Suprapubic skin (tissue), 4 donors: ENCODE data around the gene MICB. TPM values are rescaled to one million over a fixed set of nuclear protein-coding genes. Genes with fewer than 3 reads are reported as not detected.
A peak's percentile ranks its signal among the peaks of the same experiment; 100 is the strongest.
"Not testable (repeated sequence)": the region's sequence is repeated elsewhere in the genome, so short reads cannot be mapped to it uniquely, and the experiment has no call there.

Experiments used
- DNase-seq, 2 donors: peaks; one replicate each; pipeline ENCODE4 v3.0.0-alpha.2; 2019; ENCODE audit warnings: low spot score in 2 of 2
- H3K27ac ChIP-seq: fragments of 200-600 bp; sonication (generic); one replicate; pipeline ENCODE4 v1.5.1; 2019
- H3K27me3 ChIP-seq: fragments of 200-600 bp; sonication (generic); one replicate; pipeline ENCODE4 v1.5.1; 2019
- H3K36me3 ChIP-seq: fragments of 200-600 bp; sonication (generic); one replicate; pipeline ENCODE4 v1.5.1; 2019
- H3K4me1 ChIP-seq: fragments of 200-600 bp; sonication (generic); one replicate; pipeline ENCODE4 v1.5.1; 2019
- H3K4me3 ChIP-seq: fragments of 200-600 bp; sonication (generic); one replicate; pipeline ENCODE4 v1.5.1; 2019; ENCODE audit warnings: mild to moderate bottlenecking
- H3K9me3 ChIP-seq: fragments of 200-600 bp; sonication (generic); one replicate; pipeline ENCODE4 v1.5.1; 2019
- EP300 ChIP-seq: sonication (generic); formaldehyde crosslinking; IDR thresholded peaks from one replicate; pipeline ENCODE4 v1.6.1; 2017; ENCODE audit warnings: antibody characterized with exemption
- POLR2A ChIP-seq, 2 donors: fragments of 450-650 bp; IDR thresholded peaks; one replicate each; pipeline ENCODE4 v1.6.1; 2017; ENCODE audit warnings: antibody characterized with exemption in 2 of 2, mild to moderate bottlenecking in 2 of 2, moderate library complexity in 2 of 2
- POLR2AphosphoS5 ChIP-seq, 3 donors: sonication (generic); formaldehyde crosslinking; IDR thresholded peaks; one replicate each; pipeline ENCODE4 v1.6.1; 2017; ENCODE audit warnings: antibody characterized with exemption in 3 of 3
- WGBS: methylation state at CpG from one replicate; pipeline ENCODE4 v1.1.5; 2018; 5-methylcytosine and 5-hydroxymethylcytosine counted together
- total RNA-seq, 4 donors: library from RNA; depleted of rRNA; stranded (reverse); fragments of >200 nt; gene quantifications; one replicate each; pipeline ENCODE4 v1.1.0, GENCODE V29; 2016
- TF ChIP-seq, protein P1 (sequence below), 2 donors: fragments of 200-600 bp in 1 of 2; fragments of 450-650 bp in 1 of 2; sonication (generic) in 1 of 2; IDR thresholded peaks; one replicate each; pipeline ENCODE4 v1.5.1; 2016 to 2019; ENCODE audit warnings: antibody characterized with exemption in 2 of 2, mild to moderate bottlenecking in 1 of 2, moderate library complexity in 1 of 2

Gene MICB
- total RNA-seq, 4 donors from 2014 or later, result 0.26 to 2.4 (median 2.1) TPM

DNA sequence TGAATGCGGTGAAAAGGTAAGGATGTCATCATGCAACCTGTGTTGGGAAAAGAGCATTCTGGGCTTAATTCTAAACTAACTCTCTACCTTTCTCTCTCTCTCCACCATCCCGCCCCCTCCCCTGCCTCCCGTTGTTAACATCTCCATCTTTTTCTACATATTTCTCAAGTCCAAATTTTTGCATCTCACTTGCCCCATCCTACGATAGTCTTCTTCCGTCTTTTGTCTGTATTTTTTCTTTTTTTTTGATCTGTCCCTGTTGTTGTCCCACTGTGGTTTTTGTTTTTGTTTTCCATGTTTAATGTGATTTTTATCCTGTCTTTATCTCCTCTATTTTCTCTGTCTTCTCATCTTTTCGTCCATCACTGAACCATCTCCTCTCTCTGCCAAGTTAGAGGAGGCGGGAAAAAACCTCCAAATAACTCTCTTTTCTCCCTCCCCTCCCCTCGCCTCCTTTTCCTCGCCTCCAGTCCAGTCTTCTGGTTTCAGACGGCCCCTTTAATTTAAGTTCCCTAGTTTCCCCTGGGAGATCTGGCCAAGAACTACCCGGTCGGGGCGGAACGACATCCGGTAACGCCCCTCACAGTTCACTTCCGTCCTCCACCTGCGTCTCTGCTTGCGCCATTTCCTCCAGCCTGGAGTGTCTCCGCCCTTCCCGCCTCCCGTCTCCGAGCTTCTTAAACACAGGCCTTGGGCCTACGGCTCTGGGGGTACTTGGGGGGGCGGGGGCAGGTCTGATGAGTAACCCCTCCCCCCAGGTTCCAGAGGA is 49.2 kb downstream of the MICB start, which contains the start of gene NFKBIL1:
NFKBIL1 (plus strand) TSS at position 651 of the 769 bp plus-strand sequence; CDS start at position 738, 87 bp downstream.
- H3K4me3 ChIP-seq, result peak within 1 kb of the TSS; percentile 40
- H3K4me1 ChIP-seq, result peaks cover 33% of the 10 kb centered on the region
- TF ChIP-seq POLR2A (IDR thresholded peaks at IDR 0.05), result peak in 1 of 2 donors; percentile 54
- TF ChIP-seq, protein P1, sequence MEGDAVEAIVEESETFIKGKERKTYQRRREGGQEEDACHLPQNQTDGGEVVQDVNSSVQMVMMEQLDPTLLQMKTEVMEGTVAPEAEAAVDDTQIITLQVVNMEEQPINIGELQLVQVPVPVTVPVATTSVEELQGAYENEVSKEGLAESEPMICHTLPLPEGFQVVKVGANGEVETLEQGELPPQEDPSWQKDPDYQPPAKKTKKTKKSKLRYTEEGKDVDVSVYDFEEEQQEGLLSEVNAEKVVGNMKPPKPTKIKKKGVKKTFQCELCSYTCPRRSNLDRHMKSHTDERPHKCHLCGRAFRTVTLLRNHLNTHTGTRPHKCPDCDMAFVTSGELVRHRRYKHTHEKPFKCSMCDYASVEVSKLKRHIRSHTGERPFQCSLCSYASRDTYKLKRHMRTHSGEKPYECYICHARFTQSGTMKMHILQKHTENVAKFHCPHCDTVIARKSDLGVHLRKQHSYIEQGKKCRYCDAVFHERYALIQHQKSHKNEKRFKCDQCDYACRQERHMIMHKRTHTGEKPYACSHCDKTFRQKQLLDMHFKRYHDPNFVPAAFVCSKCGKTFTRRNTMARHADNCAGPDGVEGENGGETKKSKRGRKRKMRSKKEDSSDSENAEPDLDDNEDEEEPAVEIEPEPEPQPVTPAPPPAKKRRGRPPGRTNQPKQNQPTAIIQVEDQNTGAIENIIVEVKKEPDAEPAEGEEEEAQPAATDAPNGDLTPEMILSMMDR (IDR thresholded peaks at IDR 0.05), result no peak
- TF ChIP-seq POLR2AphosphoS5 (IDR thresholded peaks at IDR 0.05), result peak in 2 of 3 donors; percentile 51 to 78
- peak; percentile 98 for DNase-seq
- H3K27me3 ChIP-seq, result no peaks in the 10 kb centered on the region
- no peaks in the 10 kb centered on the region for H3K9me3 ChIP-seq
- peaks cover 31% of the 10 kb centered on the region for H3K36me3 ChIP-seq
- H3K27ac ChIP-seq, result peak within 1 kb of the TSS; percentile 57
- WGBS, result under 1% methylated on average over 25 of the region's 25 CpGs

DNA sequence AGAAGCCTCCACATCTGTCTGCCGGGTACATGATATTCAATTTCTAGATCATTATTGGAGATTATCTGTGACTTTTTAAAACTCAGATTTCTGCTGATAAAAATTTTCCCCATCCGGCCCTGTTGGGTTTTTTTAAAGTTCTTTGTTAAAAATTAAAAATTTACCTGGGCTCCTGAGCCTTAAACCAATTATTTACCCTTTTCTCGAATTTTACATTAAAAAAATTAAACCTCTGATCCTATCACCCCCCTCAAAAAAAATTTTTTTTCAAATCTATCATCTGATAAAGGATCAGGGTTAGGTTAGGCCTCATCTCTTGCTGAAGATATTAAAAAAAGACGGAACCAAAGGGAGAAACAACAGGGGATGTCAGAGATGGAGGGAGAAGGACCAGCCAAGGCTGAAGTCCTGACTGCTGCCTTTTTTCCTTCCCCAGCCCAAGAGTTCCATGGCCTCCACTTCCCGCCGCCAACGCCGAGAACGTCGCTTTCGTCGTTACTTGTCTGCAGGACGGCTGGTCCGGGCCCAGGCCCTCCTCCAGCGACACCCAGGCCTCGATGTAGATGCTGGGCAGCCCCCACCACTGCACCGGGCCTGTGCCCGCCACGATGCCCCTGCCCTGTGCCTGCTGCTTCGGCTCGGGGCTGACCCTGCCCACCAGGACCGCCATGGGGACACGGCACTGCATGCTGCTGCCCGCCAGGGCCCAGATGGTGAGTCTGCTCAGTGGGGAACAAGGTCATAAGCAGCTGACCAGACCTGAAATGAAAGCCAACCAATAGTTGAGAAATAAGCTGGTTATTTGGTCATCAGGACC is 50.0 kb downstream of the MICB start:
- WGBS, result 78% methylated on average over 24 of the region's 24 CpGs
- TF ChIP-seq, protein P1 (IDR thresholded peaks at IDR 0.05), result no peak
- TF ChIP-seq EP300, result no peak
- no peak for TF ChIP-seq POLR2AphosphoS5 (IDR thresholded peaks at IDR 0.05)
- TF ChIP-seq POLR2A (IDR thresholded peaks at IDR 0.05), result no peak
- peak overlapping the region; percentile 57 for H3K27ac ChIP-seq
- peak in 1 of 2 donors; percentile 74 for DNase-seq
- no peaks in the 10 kb centered on the region for H3K27me3 ChIP-seq
- peak overlapping the region; percentile 40 for H3K4me3 ChIP-seq
- no peaks in the 10 kb centered on the region for H3K9me3 ChIP-seq
- H3K4me1 ChIP-seq, result peaks cover 25% of the 10 kb centered on the region
- H3K36me3 ChIP-seq, result peaks cover 34% of the 10 kb centered on the region

DNA sequence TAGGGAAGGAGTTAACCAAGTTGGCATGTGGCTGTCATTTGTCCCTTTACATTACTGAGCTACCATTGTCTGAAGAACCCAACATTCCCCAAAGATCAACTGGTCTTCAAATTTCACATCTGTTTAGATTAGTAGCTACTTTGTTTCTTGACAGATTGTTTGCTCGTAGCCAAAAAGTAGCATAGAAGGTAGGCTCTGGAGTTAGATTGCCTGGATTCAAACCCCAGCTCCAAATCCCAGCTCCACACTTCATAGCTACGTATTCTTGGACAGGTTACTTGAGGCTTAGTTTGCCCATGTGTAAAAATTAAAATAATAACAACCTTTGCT is 50.6 kb downstream of the MICB start:
- peaks cover 38% of the 10 kb centered on the region for H3K36me3 ChIP-seq

DNA sequence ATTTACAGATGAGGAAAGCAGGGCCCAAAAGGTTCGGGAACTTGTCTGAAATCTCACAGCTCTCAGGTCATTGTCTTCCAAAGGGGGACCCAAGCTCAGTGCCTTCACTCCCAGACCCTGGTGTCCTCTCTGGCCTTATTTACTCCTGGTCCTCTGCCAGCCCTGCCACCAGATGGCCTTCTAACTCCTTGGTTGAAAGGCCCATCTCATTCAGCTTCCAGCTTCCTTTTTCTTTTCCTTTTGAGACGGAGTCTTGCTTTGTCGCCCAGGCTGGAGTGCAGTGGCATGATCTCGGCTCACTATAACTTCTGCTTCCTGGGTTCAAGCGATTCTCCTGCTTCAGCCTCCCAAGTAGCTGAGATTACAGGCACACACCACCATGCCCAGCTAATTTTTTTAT is 53.4 kb downstream of the MICB start:
- not testable (repeated sequence) for DNase-seq, H3K9me3 ChIP-seq, H3K27me3 ChIP-seq, H3K4me3 ChIP-seq, H3K27ac ChIP-seq
- H3K4me1 ChIP-seq, result peaks cover 18% of the 10 kb centered on the region
- peaks cover 51% of the 10 kb centered on the region for H3K36me3 ChIP-seq
- 63% methylated on average over 5 of the region's 5 CpGs for WGBS

More for the DNA sequence above, 50.6 kb downstream of the MICB start:
- Histone ChIP-seq H3K4me3 (peak overlapping the region; percentile 40), H3K27ac (peak overlapping the region; percentile 57), H3K4me1 (peaks cover 22% of the 10 kb centered on the region), H3K27me3 (no peaks in the 10 kb centered on the region), H3K9me3 (no peaks in the 10 kb centered on the region)
- DNase-seq, result no peak
- WGBS, result 87% methylated on average over 2 of the region's 2 CpGs
- TF ChIP-seq POLR2A (IDR thresholded peaks at IDR 0.05) (no peak), POLR2AphosphoS5 (IDR thresholded peaks at IDR 0.05) (no peak)
- TF ChIP-seq, protein P1 (IDR thresholded peaks at IDR 0.05), result no peak

DNA sequence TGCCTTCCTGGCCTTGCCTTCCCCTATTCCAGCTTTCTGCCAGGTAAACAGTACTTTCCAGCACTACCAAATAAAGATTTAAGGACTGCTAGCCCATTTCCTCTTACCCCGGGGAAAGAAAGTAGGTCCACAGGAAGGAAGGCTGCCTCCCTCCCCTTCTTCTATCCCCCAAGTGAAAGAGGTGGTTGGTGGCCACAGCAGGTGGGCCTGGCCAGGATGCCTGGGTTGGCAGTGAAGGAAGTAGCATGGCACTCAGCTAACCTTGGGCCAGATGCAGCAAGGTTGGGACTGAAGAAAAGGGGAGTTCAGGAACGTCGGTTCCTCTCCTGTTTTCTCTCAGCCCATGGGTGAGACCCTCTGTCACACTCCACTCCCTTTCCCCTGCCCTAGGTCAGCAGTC is 58.4 kb downstream of the MICB start:
- TF ChIP-seq POLR2AphosphoS5 (IDR thresholded peaks at IDR 0.05) (no peak), EP300 (no peak), POLR2A (IDR thresholded peaks at IDR 0.05) (no peak)
- TF ChIP-seq, protein P1 (IDR thresholded peaks at IDR 0.05), result no peak
- peaks cover 25% of the 10 kb centered on the region for H3K4me1 ChIP-seq
- no peaks in the 10 kb centered on the region for H3K9me3 ChIP-seq
- no peak overlapping the region for H3K27ac ChIP-seq
- H3K4me3 ChIP-seq, result no peak overlapping the region
- 78% methylated on average over 3 of the region's 3 CpGs for WGBS
- peaks cover 61% of the 10 kb centered on the region for H3K36me3 ChIP-seq
- no peaks in the 10 kb centered on the region for H3K27me3 ChIP-seq
- no peak for DNase-seq
